ENCODE measurements around the gene AFDN.

Gene AFDN

GRCh38 chr6:167835260-167835659 lies 8.5 kb downstream of the AFDN start:
- Histone ChIP-seq H3K9me3 (ENCODE audit: control insufficient read depth in 1 of 2, low read length in 2 of 2) (no peaks in the 10 kb centered on the region), H3K4me3 (ENCODE audit: low read depth in 1 of 2, low read length in 2 of 2) (no peak overlapping the region), H3K36me3 (ENCODE audit: control insufficient read depth in 1 of 2, insufficient read depth in 2 of 2, low read length in 2 of 2) (no peaks in the 10 kb centered on the region)

GRCh38 chr6:167836721-167837120 lies 10.0 kb downstream of the AFDN start:
- H3K4me3 ChIP-seq (ENCODE audit: low read depth in 1 of 2, low read length in 2 of 2) = no peak overlapping the region
- H3K4me1 ChIP-seq (ENCODE audit: control insufficient read depth in 1 of 2, insufficient read depth in 2 of 2, low read length in 2 of 2) = peaks cover 0 to 2% of the 10 kb centered on the region in 2 donors
- H3K27ac ChIP-seq (ENCODE audit: low read length) = no peak overlapping the region
- H3K36me3 ChIP-seq (ENCODE audit: control insufficient read depth in 1 of 2, insufficient read depth in 2 of 2, low read length in 2 of 2) = no peaks in the 10 kb centered on the region
- H3K9me3 ChIP-seq (ENCODE audit: control insufficient read depth in 1 of 2, low read length in 2 of 2) = no peaks in the 10 kb centered on the region
- no peaks in the 10 kb centered on the region for H3K27me3 ChIP-seq (ENCODE audit: low read depth, low read length)

More at GRCh38 chr6:167835260-167835659, 8.5 kb downstream of the AFDN start:
- Histone ChIP-seq H3K27ac (ENCODE audit: low read length) (no peak overlapping the region), H3K27me3 (ENCODE audit: low read depth, low read length) (no peaks in the 10 kb centered on the region), H3K4me1 (ENCODE audit: control insufficient read depth in 1 of 2, insufficient read depth in 2 of 2, low read length in 2 of 2) (peaks cover 0 to 2% of the 10 kb centered on the region in 2 donors)

DNA sequence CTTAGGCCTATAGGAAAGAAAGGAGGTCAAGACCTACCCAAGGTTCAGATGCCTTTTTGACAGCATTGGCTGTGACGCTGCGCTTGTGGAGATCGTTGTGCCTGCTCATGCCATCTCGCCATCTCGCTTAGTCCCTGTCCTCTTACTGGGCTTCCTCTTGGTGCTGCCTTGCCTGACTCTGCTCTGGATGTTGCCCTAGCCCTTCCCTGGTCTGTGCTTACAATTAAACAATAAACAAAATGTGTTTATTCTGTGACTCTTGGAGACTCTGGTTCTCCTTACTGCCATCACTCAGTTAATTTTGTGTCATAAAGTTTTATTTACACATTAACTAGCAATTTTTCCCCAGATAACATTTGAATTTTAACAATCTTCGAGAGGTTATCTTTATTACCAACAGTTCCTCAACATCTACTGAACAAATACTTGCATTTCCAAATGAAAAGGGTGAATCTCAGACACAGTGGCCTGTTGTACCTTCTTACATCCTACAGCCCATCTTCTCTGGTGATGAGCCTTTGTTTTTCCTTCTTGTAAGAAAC lies 11.6 kb downstream of the AFDN start:
- Histone ChIP-seq H3K27me3 (ENCODE audit: low read depth, low read length) (no peaks in the 10 kb centered on the region), H3K4me3 (ENCODE audit: low read depth in 1 of 2, low read length in 2 of 2) (no peak overlapping the region), H3K27ac (ENCODE audit: low read length) (no peak overlapping the region), H3K4me1 (ENCODE audit: control insufficient read depth in 1 of 2, insufficient read depth in 2 of 2, low read length in 2 of 2) (peaks cover 0 to 2% of the 10 kb centered on the region in 2 donors), H3K9me3 (ENCODE audit: control insufficient read depth in 1 of 2, low read length in 2 of 2) (no peaks in the 10 kb centered on the region), H3K36me3 (ENCODE audit: control insufficient read depth in 1 of 2, insufficient read depth in 2 of 2, low read length in 2 of 2) (no peaks in the 10 kb centered on the region)

GRCh38 chr6:167839343-167839742 lies 12.6 kb downstream of the AFDN start:
- no peaks in the 10 kb centered on the region for H3K27me3 ChIP-seq (ENCODE audit: low read depth, low read length)
- no peaks in the 10 kb centered on the region for H3K36me3 ChIP-seq (ENCODE audit: control insufficient read depth in 1 of 2, insufficient read depth in 2 of 2, low read length in 2 of 2)
- no peaks in the 10 kb centered on the region for H3K9me3 ChIP-seq (ENCODE audit: control insufficient read depth in 1 of 2, low read length in 2 of 2)
- H3K4me1 ChIP-seq (ENCODE audit: control insufficient read depth in 1 of 2, insufficient read depth in 2 of 2, low read length in 2 of 2) = no peaks in the 10 kb centered on the region
- no peak overlapping the region for H3K4me3 ChIP-seq (ENCODE audit: low read depth in 1 of 2, low read length in 2 of 2)
- no peak overlapping the region for H3K27ac ChIP-seq (ENCODE audit: low read length)

DNA sequence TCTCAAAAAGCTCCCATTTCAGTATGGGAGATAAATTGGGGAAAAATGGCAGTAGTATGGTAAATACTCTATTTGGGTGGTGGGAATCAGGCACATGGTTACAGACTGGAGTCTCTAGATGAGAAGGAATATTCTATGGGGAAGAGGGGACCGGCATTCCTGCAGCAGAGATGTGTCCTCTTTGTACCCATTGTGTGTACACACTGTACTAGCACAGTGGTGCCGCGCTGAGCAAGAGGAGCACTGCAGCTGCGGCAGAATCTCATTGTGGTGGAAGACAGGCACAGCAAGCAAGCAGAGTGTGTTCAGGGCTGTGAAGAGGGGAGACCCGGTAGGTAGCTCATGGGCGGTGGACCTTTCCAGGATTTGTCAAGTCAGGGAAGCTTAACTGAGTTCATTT lies 13.0 kb downstream of the AFDN start:
- H3K9me3 ChIP-seq (ENCODE audit: control insufficient read depth in 1 of 2, low read length in 2 of 2) = no peaks in the 10 kb centered on the region
- H3K27me3 ChIP-seq (ENCODE audit: low read depth, low read length) = no peaks in the 10 kb centered on the region
- H3K36me3 ChIP-seq (ENCODE audit: control insufficient read depth in 1 of 2, insufficient read depth in 2 of 2, low read length in 2 of 2) = no peaks in the 10 kb centered on the region
- H3K27ac ChIP-seq (ENCODE audit: low read length) = no peak overlapping the region
- no peak overlapping the region for H3K4me3 ChIP-seq (ENCODE audit: low read depth in 1 of 2, low read length in 2 of 2)
- no peaks in the 10 kb centered on the region for H3K4me1 ChIP-seq (ENCODE audit: control insufficient read depth in 1 of 2, insufficient read depth in 2 of 2, low read length in 2 of 2)

DNA sequence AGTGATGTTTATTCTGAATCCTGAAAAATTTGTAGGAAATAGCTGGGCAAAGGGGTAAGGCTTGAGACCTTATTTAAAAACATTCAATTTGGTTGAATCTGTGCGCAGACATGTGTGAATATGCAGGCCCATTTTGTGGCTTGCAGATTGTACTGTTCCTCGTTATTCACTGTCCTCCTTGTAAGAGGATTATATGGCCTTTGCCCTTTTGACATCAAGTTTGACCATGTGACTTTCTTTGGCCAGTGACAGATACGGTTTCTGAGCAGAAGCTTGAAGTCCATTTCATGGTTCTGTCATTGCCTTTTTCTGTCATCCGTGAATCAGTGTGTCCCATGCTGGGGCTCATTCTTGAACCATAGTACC lies 13.4 kb downstream of the AFDN start:
- H3K4me1 ChIP-seq (ENCODE audit: control insufficient read depth in 1 of 2, insufficient read depth in 2 of 2, low read length in 2 of 2) = no peaks in the 10 kb centered on the region
- H3K27me3 ChIP-seq (ENCODE audit: low read depth, low read length) = no peaks in the 10 kb centered on the region
- H3K27ac ChIP-seq (ENCODE audit: low read length) = no peak overlapping the region
- H3K36me3 ChIP-seq (ENCODE audit: control insufficient read depth in 1 of 2, insufficient read depth in 2 of 2, low read length in 2 of 2) = no peaks in the 10 kb centered on the region
- H3K9me3 ChIP-seq (ENCODE audit: control insufficient read depth in 1 of 2, low read length in 2 of 2) = no peaks in the 10 kb centered on the region
- H3K4me3 ChIP-seq (ENCODE audit: low read depth in 1 of 2, low read length in 2 of 2) = no peak overlapping the region

GRCh38 chr6:167840526-167841179 lies 13.9 kb downstream of the AFDN start:
- Histone ChIP-seq H3K27ac (ENCODE audit: low read length) (no peak overlapping the region), H3K4me1 (ENCODE audit: control insufficient read depth in 1 of 2, insufficient read depth in 2 of 2, low read length in 2 of 2) (no peaks in the 10 kb centered on the region)

DNA sequence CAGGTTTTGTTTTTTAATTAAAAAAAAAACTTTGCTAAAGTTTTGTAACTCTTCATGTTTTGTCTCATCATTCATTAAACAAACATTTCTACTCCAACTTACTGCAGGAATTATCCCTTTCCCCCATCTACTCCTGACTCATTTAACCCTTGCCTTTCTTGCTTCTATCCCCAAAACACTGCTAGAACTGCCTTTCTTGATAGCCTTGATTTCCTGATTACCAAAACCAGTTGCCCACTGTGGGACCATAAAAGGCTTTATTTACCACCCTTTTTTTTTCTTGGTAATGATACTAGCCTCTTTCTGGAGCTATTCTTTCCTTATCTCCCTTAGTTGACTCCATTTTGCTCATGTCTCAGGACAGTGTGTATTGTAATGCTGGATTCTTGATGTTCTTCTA lies 15.3 kb downstream of the AFDN start:
- H3K27ac ChIP-seq (ENCODE audit: low read length) = no peak overlapping the region
- H3K36me3 ChIP-seq (ENCODE audit: control insufficient read depth in 1 of 2, insufficient read depth in 2 of 2, low read length in 2 of 2) = no peaks in the 10 kb centered on the region
- no peaks in the 10 kb centered on the region for H3K27me3 ChIP-seq (ENCODE audit: low read depth, low read length)
- no peaks in the 10 kb centered on the region for H3K9me3 ChIP-seq (ENCODE audit: control insufficient read depth in 1 of 2, low read length in 2 of 2)
- H3K4me3 ChIP-seq (ENCODE audit: low read depth in 1 of 2, low read length in 2 of 2) = no peak overlapping the region
- H3K4me1 ChIP-seq (ENCODE audit: control insufficient read depth in 1 of 2, insufficient read depth in 2 of 2, low read length in 2 of 2) = no peaks in the 10 kb centered on the region

More at GRCh38 chr6:167840526-167841179, 13.9 kb downstream of the AFDN start:
- Histone ChIP-seq H3K27me3 (ENCODE audit: low read depth, low read length) (no peaks in the 10 kb centered on the region), H3K9me3 (ENCODE audit: control insufficient read depth in 1 of 2, low read length in 2 of 2) (no peaks in the 10 kb centered on the region), H3K36me3 (ENCODE audit: control insufficient read depth in 1 of 2, insufficient read depth in 2 of 2, low read length in 2 of 2) (no peaks in the 10 kb centered on the region), H3K4me3 (ENCODE audit: low read depth in 1 of 2, low read length in 2 of 2) (no peak overlapping the region)

DNA sequence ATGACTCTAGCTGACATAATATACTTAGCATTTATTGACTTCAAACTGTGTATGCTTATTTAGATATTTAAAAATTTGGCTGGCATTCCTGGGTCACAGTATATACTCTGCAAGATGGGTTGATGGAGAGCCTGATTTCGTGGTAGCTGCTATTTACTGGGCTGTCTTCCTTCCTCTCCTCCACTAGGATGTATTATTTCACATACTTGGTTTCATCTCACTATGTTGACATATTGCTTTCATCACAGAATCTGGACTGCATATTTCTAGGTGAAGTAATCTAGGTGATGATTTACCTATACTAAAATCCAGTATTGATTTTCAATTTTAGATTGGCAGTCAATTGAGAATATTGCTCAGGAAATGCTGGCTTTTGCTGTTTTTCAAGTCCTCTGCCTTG lies 15.7 kb downstream of the AFDN start:
- H3K27me3 ChIP-seq (ENCODE audit: low read depth, low read length) = no peaks in the 10 kb centered on the region
- peaks cover 0 to 4% of the 10 kb centered on the region in 2 donors for H3K4me1 ChIP-seq (ENCODE audit: control insufficient read depth in 1 of 2, insufficient read depth in 2 of 2, low read length in 2 of 2)
- no peaks in the 10 kb centered on the region for H3K9me3 ChIP-seq (ENCODE audit: control insufficient read depth in 1 of 2, low read length in 2 of 2)
- no peaks in the 10 kb centered on the region for H3K36me3 ChIP-seq (ENCODE audit: control insufficient read depth in 1 of 2, insufficient read depth in 2 of 2, low read length in 2 of 2)
- no peak overlapping the region for H3K27ac ChIP-seq (ENCODE audit: low read length)
- no peak overlapping the region for H3K4me3 ChIP-seq (ENCODE audit: low read depth in 1 of 2, low read length in 2 of 2)

DNA sequence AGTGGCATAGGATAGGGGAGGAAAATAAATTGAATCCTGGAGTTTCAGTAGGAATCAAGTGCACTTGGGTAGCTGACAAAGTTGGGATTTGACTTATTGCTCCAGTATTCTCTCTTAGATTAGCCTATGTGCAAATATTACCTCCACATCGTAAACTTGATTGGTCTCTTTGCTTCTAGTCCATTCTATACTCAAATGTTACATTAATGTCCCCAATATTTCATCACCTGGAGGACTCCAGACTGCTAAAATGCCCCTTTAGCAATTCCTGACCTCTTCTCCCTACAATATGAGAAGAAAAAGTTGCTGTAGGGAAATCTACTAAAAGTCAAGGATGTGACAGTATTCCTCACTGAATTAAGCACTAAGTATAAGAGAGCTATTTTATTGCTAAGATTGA lies 16.3 kb downstream of the AFDN start:
- no peak overlapping the region for H3K27ac ChIP-seq (ENCODE audit: low read length)
- H3K27me3 ChIP-seq (ENCODE audit: low read depth, low read length) = no peaks in the 10 kb centered on the region
- H3K9me3 ChIP-seq (ENCODE audit: control insufficient read depth in 1 of 2, low read length in 2 of 2) = no peaks in the 10 kb centered on the region
- peaks cover 0 to 7% of the 10 kb centered on the region in 2 donors for H3K4me1 ChIP-seq (ENCODE audit: control insufficient read depth in 1 of 2, insufficient read depth in 2 of 2, low read length in 2 of 2)
- no peaks in the 10 kb centered on the region for H3K36me3 ChIP-seq (ENCODE audit: control insufficient read depth in 1 of 2, insufficient read depth in 2 of 2, low read length in 2 of 2)
- H3K4me3 ChIP-seq (ENCODE audit: low read depth in 1 of 2, low read length in 2 of 2) = no peak overlapping the region

DNA sequence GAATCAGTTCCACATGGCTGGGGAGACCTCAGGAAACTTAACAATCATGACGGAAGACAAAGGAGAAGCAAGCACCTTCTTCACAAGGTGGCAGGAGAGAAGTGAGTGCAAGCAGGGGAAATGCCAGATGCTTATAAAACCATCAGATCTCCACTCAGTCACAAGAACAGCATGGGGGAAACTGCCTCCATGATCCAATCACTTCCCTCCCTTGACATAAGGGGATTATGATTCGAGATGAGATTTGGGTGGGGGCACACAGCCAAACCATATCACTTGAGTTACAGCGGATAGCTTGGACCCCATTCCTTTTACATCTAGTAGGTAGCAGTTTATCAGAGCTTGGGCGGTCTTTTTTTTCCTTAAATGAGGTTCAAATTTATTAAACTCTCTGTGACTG lies 19.1 kb downstream of the AFDN start:
- no peak overlapping the region for H3K27ac ChIP-seq (ENCODE audit: low read length)
- H3K4me1 ChIP-seq (ENCODE audit: control insufficient read depth in 1 of 2, insufficient read depth in 2 of 2, low read length in 2 of 2) = peaks cover 0 to 7% of the 10 kb centered on the region in 2 donors
- no peaks in the 10 kb centered on the region for H3K9me3 ChIP-seq (ENCODE audit: control insufficient read depth in 1 of 2, low read length in 2 of 2)
- no peaks in the 10 kb centered on the region for H3K27me3 ChIP-seq (ENCODE audit: low read depth, low read length)
- H3K36me3 ChIP-seq (ENCODE audit: control insufficient read depth in 1 of 2, insufficient read depth in 2 of 2, low read length in 2 of 2) = no peaks in the 10 kb centered on the region
- no peak overlapping the region for H3K4me3 ChIP-seq (ENCODE audit: low read depth in 1 of 2, low read length in 2 of 2)

Measured in muscle layer of duodenum (tissue), 2 donors.